HepG2 (cell line): ENCODE data around the gene LSM14B. TPM values are rescaled to one million over a fixed set of nuclear protein-coding genes. Genes with fewer than 3 reads are reported as not detected.

ENCODE experiments used
- ATAC-seq: fragments of 200-7000 bp; cut with Tn5 transposase; 3 replicates; pipeline ENCODE4 v1.9.1; 2020; ENCODE audit warnings: mild to moderate bottlenecking, moderate library complexity
- BruUV-seq: library from RNA; stranded (reverse); fragments of 400-500 nt; replicated peaks from 2 replicates; lab custom pipeline; 2021; lab: Mats Ljungman, UMichigan
- CTCF ChIA-PET: fragments of 300-600 bp; formaldehyde crosslinking; extraction: SDS; loops from one replicate; lab custom pipeline; 2021; ENCODE audit warnings: low total read pairs, inconsistent platforms, low intra/inter-chr PET ratio; lab: Yijun Ruan, JAX
- POLR2A ChIA-PET: fragments of 350-600 bp; sonication (Branson Sonifier 250); formaldehyde crosslinking; loops from one replicate; lab custom pipeline; 2020; ENCODE audit warnings: antibody characterized with exemption, inconsistent platforms; lab: Yijun Ruan, JAX
- DNase-seq: peaks from one replicate; pipeline ENCODE4 v3.0.0-alpha.2; 2015; ENCODE audit warnings: low spot score
- FAIRE-seq: peaks from 3 replicates; lab custom pipeline; 2011; peaks lifted over from hg19 to GRCh38; lab: Jason Lieb, UNC
- H2AFZ ChIP-seq: one replicate; pipeline ENCODE4 v1.6.1; 2011; ENCODE audit warnings: low read length, inconsistent platforms
- H3K27ac ChIP-seq: fragments of 300-600 bp; 3 replicates; pipeline ENCODE4 v1.8.0; 2011; ENCODE audit warnings: mixed run types, mild to moderate bottlenecking, mixed read lengths, low read length, inconsistent platforms; ENCODE audit not compliant: insufficient read depth; ENCODE audit errors: extremely low read length
- H3K27me3 ChIP-seq, 2 experiments: fragments of 200-600 bp in 1 of 2; 2 replicates in 1 of 2; 3 replicates in 1 of 2; pipeline versions ENCODE4 v1.6.0 to v1.8.0; 2011; ENCODE audit warnings: low read length in 2 of 2, mild to moderate bottlenecking in 2 of 2, moderate library complexity in 2 of 2, inconsistent platforms in 1 of 2; ENCODE audit not compliant: insufficient read depth in 2 of 2, control insufficient read depth in 1 of 2
- H3K36me3 ChIP-seq, 2 experiments: fragments of 200-600 bp in 1 of 2; replicated peaks in 1 of 2; 2 replicates in 1 of 2; 3 replicates in 1 of 2; pipeline versions ENCODE4 v1.5.1 to v1.8.0; 2011; ENCODE audit warnings: low read length in 2 of 2, inconsistent platforms in 1 of 2; ENCODE audit not compliant: insufficient read depth in 2 of 2, control insufficient read depth in 1 of 2
- H3K4me1 ChIP-seq: 2 replicates; pipeline ENCODE4 v1.5.1; 2012; ENCODE audit warnings: low read length, inconsistent platforms; ENCODE audit not compliant: insufficient read depth
- H3K4me2 ChIP-seq: 2 replicates; pipeline ENCODE4 v1.6.0; 2011; ENCODE audit warnings: low read depth, low read length, inconsistent platforms
- H3K4me3 ChIP-seq, 3 experiments: fragments of 200-600 bp in 1 of 3; sonication (generic), shearing (Covaris generic) in 1 of 3; replicated peaks in 1 of 3; 2 replicates each; pipeline ENCODE4 v1.5.1; 2011 to 2016; ENCODE audit warnings: low read length in 3 of 3, inconsistent platforms in 2 of 3, low read depth in 2 of 3, mild to moderate bottlenecking in 2 of 3, control low read depth in 1 of 3, mixed read lengths in 1 of 3; ENCODE audit not compliant: insufficient read depth in 1 of 3
- H3K79me2 ChIP-seq: one replicate; pipeline ENCODE4 v1.6.1; 2011; ENCODE audit warnings: low read length, inconsistent platforms; ENCODE audit not compliant: insufficient read depth
- H3K9ac ChIP-seq: 2 replicates; pipeline ENCODE4 v1.6.0; 2011; ENCODE audit warnings: mild to moderate bottlenecking, low read depth, low read length, inconsistent platforms; ENCODE audit not compliant: insufficient read depth
- H3K9me3 ChIP-seq: 2 replicates; pipeline ENCODE4 v1.5.1; 2012; ENCODE audit warnings: mild to moderate bottlenecking, low read length
- H4K20me1 ChIP-seq: 2 replicates; pipeline ENCODE4 v1.6.0; 2011; ENCODE audit warnings: inconsistent platforms, mild to moderate bottlenecking, low read length, moderate library complexity; ENCODE audit not compliant: insufficient read depth
- ADNP ChIP-seq: sonication (generic); formaldehyde crosslinking; IDR thresholded peaks from 2 replicates; pipeline ENCODE4 v1.4.0; 2020; ENCODE audit warnings: missing genetic modification reagents
- AGO2 ChIP-seq: fragments of 200-400 bp; formaldehyde crosslinking; optimal IDR thresholded peaks from 2 replicates; pipeline ENCODE3; 2017; ENCODE audit warnings: mild to moderate bottlenecking, low read depth, low read length, moderate library complexity
- HMGA1 ChIP-seq: sonication (generic); formaldehyde crosslinking; conservative IDR thresholded peaks from 2 replicates; pipeline ENCODE4 v1.4.0; 2020; ENCODE audit warnings: missing genetic modification reagents
- KDM4B ChIP-seq: sonication (generic); formaldehyde crosslinking; IDR thresholded peaks from 2 replicates; pipeline ENCODE4 v1.4.0; 2020; ENCODE audit warnings: missing genetic modification reagents
- NPAS2 ChIP-seq: sonication (generic); formaldehyde crosslinking; IDR thresholded peaks from 2 replicates; pipeline ENCODE4 v1.8.0; 2022; ENCODE audit warnings: mild to moderate bottlenecking, missing genetic modification reagents, borderline replicate concordance
- NR1H2 ChIP-seq: sonication (generic); formaldehyde crosslinking; IDR thresholded peaks from 2 replicates; pipeline ENCODE4 v1.8.1; 2022; ENCODE audit warnings: low read depth, missing genetic modification reagents, borderline replicate concordance
- PAX8 ChIP-seq: sonication (generic); formaldehyde crosslinking; IDR thresholded peaks from 2 replicates; pipeline ENCODE4 v1.8.0; 2022; ENCODE audit warnings: mild to moderate bottlenecking, missing genetic modification reagents, borderline replicate concordance
- TBX3 ChIP-seq: fragments of 450-650 bp; IDR thresholded peaks from 2 replicates; pipeline ENCODE4 v1.6.1; 2017; ENCODE audit warnings: antibody characterized with exemption, mild to moderate bottlenecking, inconsistent platforms, borderline replicate concordance
- ZKSCAN5 ChIP-seq: sonication (generic); formaldehyde crosslinking; IDR thresholded peaks from 2 replicates; pipeline ENCODE4 v1.5.1; 2020; ENCODE audit warnings: mild to moderate bottlenecking, missing genetic modification reagents
- ZNF44 ChIP-seq: sonication (generic); formaldehyde crosslinking; IDR thresholded peaks from 2 replicates; pipeline ENCODE4 v1.5.1; 2020; ENCODE audit warnings: mild to moderate bottlenecking, missing genetic modification reagents
- ZNF605 ChIP-seq: sonication (generic); formaldehyde crosslinking; IDR thresholded peaks from 2 replicates; pipeline ENCODE4 v1.8.0; 2022; ENCODE audit warnings: mild to moderate bottlenecking, missing genetic modification reagents
- WGBS: methylation state at CpG from one replicate; pipeline ENCODE4 v1.1.6; 2017; ENCODE audit warnings: low lambda C conversion rate; 5-methylcytosine and 5-hydroxymethylcytosine counted together
- in situ Hi-C: cut with HindIII; loops from 2 replicates; pipeline ENCODE4 v1.10.0; 2017; ENCODE audit warnings: low pct_unique_long_range_greater_than_20kb; ENCODE audit not compliant: extremely low pct_ligation_motif_present
- intact Hi-C: fragments of 100-400 bp; cut with micrococcal nuclease; formaldehyde crosslinking; loops from one replicate; pipeline ENCODE4 v1.10.0; 2022; ENCODE audit not compliant: unreplicated experiment
- polyA plus RNA-seq, 8 experiments: library from polyadenylated mRNA; depleted of rRNA in 3 of 8; stranded (reverse) in 7 of 8; unstranded in 1 of 8; fragments of >200 nt; fragmentation: Illumina TruSeq in 4 of 8; extraction: Trizol in 4 of 8; gene quantifications; 2 replicates each; pipeline versions ENCODE4 v1.2.1 to v1.2.3, GENCODE V29; 2011 to 2016; ENCODE audit warnings: low read depth in 4 of 8, missing spikeins in 1 of 8, mixed read lengths in 1 of 8; ENCODE audit not compliant: insufficient read depth in 1 of 8
- total RNA-seq, 5 experiments: library from RNA; depleted of rRNA; stranded (reverse); fragments of >200 nt; fragmentation: Illumina TruSeq; extraction: Trizol; gene quantifications; 2 replicates each; pipeline ENCODE4 v1.2.3, GENCODE V29; 2016; ENCODE audit warnings: low read depth in 1 of 5
- TF ChIP-seq, protein P1 (sequence below): sonication (generic); formaldehyde crosslinking; IDR thresholded peaks from 2 replicates; pipeline ENCODE4 v1.8.0; 2022; ENCODE audit warnings: missing genetic modification reagents, mild to moderate bottlenecking, borderline replicate concordance
- TF ChIP-seq, protein P2 (sequence below): sonication (generic); formaldehyde crosslinking; IDR thresholded peaks from 2 replicates; pipeline ENCODE4 v1.4.0; 2020; ENCODE audit warnings: missing genetic modification reagents

LSM14B gene
- total and polyA plus RNA-seq, 2 of the 13 experiments (the other 11 are each of a cell fraction or from before 2014, with no cell fraction given) = 43.3 to 79.2 TPM

DNA sequence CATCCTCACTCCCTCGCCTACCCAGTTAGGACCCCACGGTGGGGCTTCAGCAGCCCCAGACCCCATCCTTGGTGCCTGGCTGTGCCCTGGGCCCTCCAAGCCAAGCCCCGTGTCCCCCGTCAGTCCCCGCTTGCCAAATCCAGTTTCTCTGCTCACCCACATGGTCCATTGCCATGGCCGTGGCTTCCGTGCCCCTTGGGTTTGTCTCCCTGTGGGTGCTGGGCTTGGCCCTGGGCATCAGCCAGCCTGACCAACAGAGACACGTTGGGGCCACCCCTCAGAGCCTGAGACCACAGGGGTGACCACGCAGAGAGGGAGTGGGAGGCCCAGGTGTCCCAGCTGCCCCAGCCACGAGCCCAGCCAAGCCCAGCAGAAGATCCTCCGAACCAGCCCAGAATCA, 28.9 kb downstream of the LSM14B start:
- intact Hi-C loops = no loop called here
- no peak overlapping the region for H3K9ac ChIP-seq
- ATAC-seq (no peak), FAIRE-seq (no peak), DNase-seq (no peak)
- ChIA-PET CTCF (no interaction called here), POLR2A (no interaction called here)
- H3K36me3 ChIP-seq = peaks cover 9 to 33% of the 10 kb centered on the region in 2 experiments; a peak in 4 of 5 replicates
- H3K27ac ChIP-seq = no peak overlapping the region
- H2AFZ ChIP-seq = no peak overlapping the region
- 95% methylated on average over 9 of the region's 11 CpGs for WGBS
- peaks cover 65% of the 10 kb centered on the region for H3K4me1 ChIP-seq
- no peaks in the 10 kb centered on the region for H3K27me3 ChIP-seq
- H3K4me2 ChIP-seq = no peak overlapping the region
- no TSS peak for BruUV-seq
- H3K9me3 ChIP-seq = no peaks in the 10 kb centered on the region
- H4K20me1 ChIP-seq = peaks cover 35% of the 10 kb centered on the region
- H3K4me3 ChIP-seq = no peak overlapping the region
- in situ Hi-C loops = no loop called here
- H3K79me2 ChIP-seq = peaks cover 96% of the 10 kb centered on the region
- TF ChIP-seq NR1H2 (CRISPR knock-in tag) (no peak), ADNP (CRISPR knock-in tag) (no peak), KDM4B (CRISPR knock-in tag) (no peak), AGO2 (peak; percentile 30)
- TF ChIP-seq, protein P1, sequence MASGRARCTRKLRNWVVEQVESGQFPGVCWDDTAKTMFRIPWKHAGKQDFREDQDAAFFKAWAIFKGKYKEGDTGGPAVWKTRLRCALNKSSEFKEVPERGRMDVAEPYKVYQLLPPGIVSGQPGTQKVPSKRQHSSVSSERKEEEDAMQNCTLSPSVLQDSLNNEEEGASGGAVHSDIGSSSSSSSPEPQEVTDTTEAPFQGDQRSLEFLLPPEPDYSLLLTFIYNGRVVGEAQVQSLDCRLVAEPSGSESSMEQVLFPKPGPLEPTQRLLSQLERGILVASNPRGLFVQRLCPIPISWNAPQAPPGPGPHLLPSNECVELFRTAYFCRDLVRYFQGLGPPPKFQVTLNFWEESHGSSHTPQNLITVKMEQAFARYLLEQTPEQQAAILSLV = peak; percentile 36; the same call in 1 of the 2 replicates

DNA sequence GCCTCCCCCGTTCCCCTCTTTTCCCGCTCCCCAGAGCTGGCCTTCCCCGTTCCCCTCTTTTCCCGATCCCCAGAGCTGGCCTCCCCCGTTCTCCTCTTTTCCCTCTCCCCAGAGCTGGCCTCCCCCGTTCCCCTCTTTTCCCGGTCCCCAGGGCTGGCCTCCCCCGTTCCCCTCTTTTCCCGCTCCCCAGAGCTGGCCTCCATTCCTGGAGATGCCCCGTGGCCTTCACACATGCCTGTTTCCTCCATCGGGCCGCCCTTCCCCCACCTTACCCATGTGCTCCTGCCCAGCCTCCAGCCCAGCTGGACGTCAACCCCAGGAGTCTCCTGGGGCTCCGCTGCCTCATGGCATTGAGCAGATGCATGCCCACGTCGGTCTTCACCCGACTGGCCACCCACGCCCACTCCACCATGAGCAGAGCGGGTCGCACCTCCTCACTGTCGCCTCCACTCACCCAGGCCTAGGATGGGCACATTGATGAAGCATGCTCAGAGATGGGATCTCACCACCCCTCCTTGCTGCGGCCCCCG, 29.6 kb downstream of the LSM14B start:
- peaks cover 96% of the 10 kb centered on the region for H3K79me2 ChIP-seq
- ATAC-seq = no peak
- no peak overlapping the region for H2AFZ ChIP-seq
- peaks cover 9 to 33% of the 10 kb centered on the region in 2 experiments; a peak in 4 of 5 replicates for H3K36me3 ChIP-seq
- H3K9ac ChIP-seq = no peak overlapping the region
- peaks cover 36% of the 10 kb centered on the region for H4K20me1 ChIP-seq
- CTCF ChIA-PET = no interaction called here
- no peaks in the 10 kb centered on the region for H3K27me3 ChIP-seq
- no TSS peak for BruUV-seq
- intact Hi-C loops = no loop called here
- no peak overlapping the region for H3K4me2 ChIP-seq
- FAIRE-seq = no peak
- WGBS = 89% methylated on average over 23 of the region's 23 CpGs
- peaks cover 65% of the 10 kb centered on the region for H3K4me1 ChIP-seq
- H3K9me3 ChIP-seq = no peaks in the 10 kb centered on the region
- in situ Hi-C loops = no loop called here
- no peak overlapping the region for H3K4me3 ChIP-seq
- POLR2A ChIA-PET = no interaction called here
- no peak for DNase-seq
- no peak overlapping the region for H3K27ac ChIP-seq
- TF ChIP-seq TBX3 = no peak
- no peak for TF ChIP-seq ZNF605
- TF ChIP-seq ZNF44 (CRISPR knock-in tag) = no peak
- TF ChIP-seq, protein P2, sequence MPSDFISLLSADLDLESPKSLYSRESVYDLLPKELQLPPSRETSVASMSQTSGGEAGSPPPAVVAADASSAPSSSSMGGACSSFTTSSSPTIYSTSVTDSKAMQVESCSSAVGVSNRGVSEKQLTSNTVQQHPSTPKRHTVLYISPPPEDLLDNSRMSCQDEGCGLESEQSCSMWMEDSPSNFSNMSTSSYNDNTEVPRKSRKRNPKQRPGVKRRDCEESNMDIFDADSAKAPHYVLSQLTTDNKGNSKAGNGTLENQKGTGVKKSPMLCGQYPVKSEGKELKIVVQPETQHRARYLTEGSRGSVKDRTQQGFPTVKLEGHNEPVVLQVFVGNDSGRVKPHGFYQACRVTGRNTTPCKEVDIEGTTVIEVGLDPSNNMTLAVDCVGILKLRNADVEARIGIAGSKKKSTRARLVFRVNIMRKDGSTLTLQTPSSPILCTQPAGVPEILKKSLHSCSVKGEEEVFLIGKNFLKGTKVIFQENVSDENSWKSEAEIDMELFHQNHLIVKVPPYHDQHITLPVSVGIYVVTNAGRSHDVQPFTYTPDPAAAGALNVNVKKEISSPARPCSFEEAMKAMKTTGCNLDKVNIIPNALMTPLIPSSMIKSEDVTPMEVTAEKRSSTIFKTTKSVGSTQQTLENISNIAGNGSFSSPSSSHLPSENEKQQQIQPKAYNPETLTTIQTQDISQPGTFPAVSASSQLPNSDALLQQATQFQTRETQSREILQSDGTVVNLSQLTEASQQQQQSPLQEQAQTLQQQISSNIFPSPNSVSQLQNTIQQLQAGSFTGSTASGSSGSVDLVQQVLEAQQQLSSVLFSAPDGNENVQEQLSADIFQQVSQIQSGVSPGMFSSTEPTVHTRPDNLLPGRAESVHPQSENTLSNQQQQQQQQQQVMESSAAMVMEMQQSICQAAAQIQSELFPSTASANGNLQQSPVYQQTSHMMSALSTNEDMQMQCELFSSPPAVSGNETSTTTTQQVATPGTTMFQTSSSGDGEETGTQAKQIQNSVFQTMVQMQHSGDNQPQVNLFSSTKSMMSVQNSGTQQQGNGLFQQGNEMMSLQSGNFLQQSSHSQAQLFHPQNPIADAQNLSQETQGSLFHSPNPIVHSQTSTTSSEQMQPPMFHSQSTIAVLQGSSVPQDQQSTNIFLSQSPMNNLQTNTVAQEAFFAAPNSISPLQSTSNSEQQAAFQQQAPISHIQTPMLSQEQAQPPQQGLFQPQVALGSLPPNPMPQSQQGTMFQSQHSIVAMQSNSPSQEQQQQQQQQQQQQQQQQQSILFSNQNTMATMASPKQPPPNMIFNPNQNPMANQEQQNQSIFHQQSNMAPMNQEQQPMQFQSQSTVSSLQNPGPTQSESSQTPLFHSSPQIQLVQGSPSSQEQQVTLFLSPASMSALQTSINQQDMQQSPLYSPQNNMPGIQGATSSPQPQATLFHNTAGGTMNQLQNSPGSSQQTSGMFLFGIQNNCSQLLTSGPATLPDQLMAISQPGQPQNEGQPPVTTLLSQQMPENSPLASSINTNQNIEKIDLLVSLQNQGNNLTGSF (CRISPR knock-in tag) = no peak
- no peak for TF ChIP-seq ZKSCAN5 (CRISPR knock-in tag)
- TF ChIP-seq HMGA1 (CRISPR knock-in tag) = no peak
- TF ChIP-seq NPAS2 = 0 out of 2 replicates have a peak, but pooled peaks have one; percentile 62
- no peak for TF ChIP-seq PAX8 (CRISPR knock-in tag)
